Right lobe of liver (tissue), 6 donors: ENCODE data around the gene NANS. TPM values are rescaled to one million over a fixed set of nuclear protein-coding genes. Genes with fewer than 3 reads are reported as not detected.
A peak's percentile ranks its signal among the peaks of the same experiment; 100 is the strongest.

ENCODE experiments used
- ATAC-seq, 4 donors: fragments of 200-7000 bp; cut with Tn5 transposase; one replicate each; pipeline ENCODE4 v1.9.1; 2020; ENCODE audit warnings: mild to moderate bottlenecking in 4 of 4, moderate library complexity in 4 of 4
- DNase-seq, 3 donors: peaks; one replicate each; pipeline ENCODE4 v3.0.0-alpha.2; 2020
- H3K27ac ChIP-seq, 3 donors: fragments of 200-600 bp; one replicate each; pipeline ENCODE4 v1.8.0; 2022
- H3K27me3 ChIP-seq, 2 donors: fragments of 200-600 bp; one replicate each; pipeline ENCODE4 v1.8.0; 2022
- H3K36me3 ChIP-seq, 4 donors: fragments of 200-600 bp; sonication (generic) in 1 of 4; one replicate each; pipeline versions ENCODE4 v1.5.1 to v1.8.0; 2017 to 2022; ENCODE audit warnings: control low read depth in 1 of 4
- H3K4me1 ChIP-seq, 4 donors: fragments of 200-600 bp; sonication (generic) in 1 of 4; one replicate each; pipeline versions ENCODE4 v1.5.1 to v1.8.0; 2017 to 2022; ENCODE audit warnings: control low read depth in 1 of 4
- H3K4me3 ChIP-seq, 3 donors: fragments of 200-600 bp; one replicate each; pipeline ENCODE4 v1.8.0; 2022
- H3K9me3 ChIP-seq, 4 donors: fragments of 200-600 bp; sonication (generic) in 1 of 4; one replicate each; pipeline versions ENCODE4 v1.5.1 to v1.8.0; 2017 to 2022; ENCODE audit warnings: control low read depth in 1 of 4
- CTCF ChIP-seq, 4 donors: fragments of 200-600 bp in 3 of 4; fragments of 450-650 bp in 1 of 4; IDR thresholded peaks; one replicate each; pipeline versions ENCODE4 v1.5.1 to v1.8.0; 2016 to 2022; ENCODE audit warnings: antibody characterized with exemption in 4 of 4, mild to moderate bottlenecking in 2 of 4
- POLR2A ChIP-seq: fragments of 450-650 bp; IDR thresholded peaks from one replicate; pipeline ENCODE4 v1.6.1; 2017; ENCODE audit warnings: antibody characterized with exemption, mild to moderate bottlenecking
- WGBS: methylation state at CpG from one replicate; pipeline ENCODE4 v1.1.6; 2018; ENCODE audit warnings: low coverage, low lambda C conversion rate; ENCODE audit not compliant: insufficient coverage; ENCODE audit errors: missing lambda C conversion rate; 5-methylcytosine and 5-hydroxymethylcytosine counted together
- intact Hi-C, 2 donors: fragments of 100-400 bp; cut with DNase I; formaldehyde crosslinking; loops; one replicate each; pipeline versions ENCODE4 v1.11.2 to v1.14.1; 2022
- total RNA-seq, 6 experiments: library from RNA; depleted of rRNA in 2 of 6; stranded (reverse); fragments of >200 nt in 2 of 6; fragmentation: NEBNext Ultra II Directional in 3 of 6; extraction: Animal tissue kit (Norgen Biotek cat#: 25700) in 3 of 6; gene quantifications; one replicate each; pipeline versions ENCODE4 v1.1.0 to v1.2.4, GENCODE V29; 2016 to 2023
- donor health status: DM: no; HTN: yes; CAD: no.
- donor health status: DM: no; HTN: no; CAD: no.
- donor health status: DM: no; HTN: no; CAD: no.
- donor health status: DM: no; HTN: yes; CAD: no.
- donor health status: DM: no; HTN: yes; CAD: no.

The NANS gene
- total RNA-seq, 6 experiments from 2014 or later, result 16.4 to 43.2 (median 30.2) TPM

- Histone ChIP-seq H3K36me3 (peaks cover 0 to 19% (median 9%) of the 10 kb centered on the region in 4 donors), H3K9me3 (no peaks in the 10 kb centered on the region), H3K4me1 (peaks cover 0 to 37% (median 15%) of the 10 kb centered on the region in 4 donors), H3K27me3 (no peaks in the 10 kb centered on the region), H3K27ac (peak overlapping the region in 2 of 3 donors; percentile 60 to 72), H3K4me3 (no peak overlapping the region)
- intact Hi-C loops, result no loop called here
- TF ChIP-seq POLR2A, result peak; percentile 41
- no peak for TF ChIP-seq CTCF (IDR thresholded peaks at IDR 0.05)
- ATAC-seq (peak; percentile 60 to 82 (median 76)), DNase-seq (peak; percentile 60 to 83 (median 71))
- WGBS, result 38% methylated on average over 6 of the region's 6 CpGs
These were observed 25.1 kb downstream of the NANS start for GRCh38 chr9:98081477-98082219.

- intact Hi-C loops, result no loop called here
- Histone ChIP-seq H3K4me1 (peaks cover 0 to 34% (median 15%) of the 10 kb centered on the region in 4 donors), H3K27ac (peak overlapping the region; percentile 20 to 72 (median 53)), H3K27me3 (no peaks in the 10 kb centered on the region), H3K36me3 (peaks cover 0 to 14% (median 7%) of the 10 kb centered on the region in 4 donors), H3K9me3 (no peaks in the 10 kb centered on the region), H3K4me3 (no peak overlapping the region)
- 93% methylated on average over 2 of the region's 2 CpGs for WGBS
- TF ChIP-seq POLR2A, result no peak
- no peak for TF ChIP-seq CTCF (IDR thresholded peaks at IDR 0.05)
- peak in 1 of 3 donors; percentile 64 for DNase-seq
- peak; percentile 58 to 87 (median 82) for ATAC-seq
These were observed 26.5 kb downstream of the NANS start for GRCh38 chr9:98083061-98083501.

- WGBS, result 90% methylated on average over 6 of the region's 7 CpGs
- Histone ChIP-seq H3K27me3 (no peaks in the 10 kb centered on the region), H3K9me3 (no peaks in the 10 kb centered on the region), H3K4me1 (peaks cover 0 to 34% (median 15%) of the 10 kb centered on the region in 4 donors), H3K36me3 (peaks cover 0 to 14% (median 7%) of the 10 kb centered on the region in 4 donors), H3K27ac (peak overlapping the region in 2 of 3 donors; percentile 53 to 72), H3K4me3 (no peak overlapping the region)
- DNase-seq (no peak), ATAC-seq (no peak)
- TF ChIP-seq POLR2A (no peak), CTCF (IDR thresholded peaks at IDR 0.05) (no peak)
- intact Hi-C loops, result no loop called here
These were observed 27.1 kb downstream of the NANS start for GRCh38 chr9:98083566-98084183.

GRCh38 chr9:98084396-98084795, 27.9 kb downstream of the NANS start:
- H3K9me3 ChIP-seq, result no peaks in the 10 kb centered on the region
- WGBS, result 90% methylated on average over 3 of the region's 3 CpGs
- DNase-seq (no peak), ATAC-seq (no peak)
- intact Hi-C loops, result no loop called here
- no peaks in the 10 kb centered on the region for H3K27me3 ChIP-seq
- peaks cover 0 to 34% (median 15%) of the 10 kb centered on the region in 4 donors for H3K4me1 ChIP-seq
- peaks cover 0 to 14% (median 7%) of the 10 kb centered on the region in 4 donors for H3K36me3 ChIP-seq
- no peak for TF ChIP-seq CTCF (IDR thresholded peaks at IDR 0.05)
- no peak for TF ChIP-seq POLR2A
- H3K27ac ChIP-seq, result no peak overlapping the region
- no peak overlapping the region for H3K4me3 ChIP-seq
